DMS153 treated with DMSO at 0.1 percent for 48 hours (cell line): ENCODE data around the gene DLG1.

ENCODE experiments used
- DNase-seq: peaks from one replicate; lab custom pipeline; 2025; ENCODE audit not compliant: unreplicated experiment; lab: John Stamatoyannopoulos, UW

DLG1 gene

GRCh38 chr3:197317250-197317963, 19.0 kb upstream of the DLG1 start:
- no peak for DNase-seq

GRCh38 chr3:197312431-197312830, 14.0 kb upstream of the DLG1 start:
- no peak for DNase-seq

- no peak for DNase-seq
These were observed 13.2 kb upstream of the DLG1 start for GRCh38 chr3:197311591-197311990.

DNA sequence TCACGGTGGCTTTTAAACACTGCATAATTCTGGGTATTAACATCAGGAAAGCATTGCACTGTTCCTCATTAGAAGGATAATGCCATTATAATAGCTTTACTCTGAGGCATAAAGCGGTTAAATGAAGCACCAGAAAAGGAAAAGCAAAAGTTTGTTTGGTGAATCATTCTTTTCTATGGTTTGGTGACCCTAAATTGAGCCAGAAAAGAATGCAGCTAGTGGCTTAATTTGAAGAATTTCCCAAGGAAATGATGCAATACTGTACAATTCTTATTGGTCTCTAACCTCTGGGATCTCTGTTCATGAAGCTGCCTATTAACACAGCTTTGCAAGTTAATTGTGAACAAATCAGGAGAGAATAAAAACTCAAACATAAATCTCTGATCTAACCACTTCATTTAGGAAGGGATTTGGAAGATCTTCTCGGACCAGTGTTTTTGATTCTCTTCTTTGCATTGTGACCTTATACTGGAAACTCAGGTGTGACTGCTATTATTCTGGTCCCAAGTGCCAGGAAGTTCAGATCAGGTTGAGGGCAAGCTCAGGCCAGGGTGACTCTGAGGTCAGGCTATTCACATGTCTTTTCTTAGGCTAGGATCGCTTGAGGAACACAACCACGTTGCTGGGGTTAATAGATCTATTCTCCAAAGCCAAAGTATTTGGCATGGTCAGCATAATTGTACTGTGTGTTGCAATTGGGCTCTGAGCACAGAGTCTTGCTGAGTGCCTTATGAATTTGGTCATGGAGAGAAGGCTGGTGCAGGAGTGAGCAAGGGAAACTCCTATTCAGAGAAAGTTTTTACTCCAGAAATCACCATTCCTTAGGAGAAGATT, 11.3 kb upstream of the DLG1 start:
- no peak for DNase-seq

DNA sequence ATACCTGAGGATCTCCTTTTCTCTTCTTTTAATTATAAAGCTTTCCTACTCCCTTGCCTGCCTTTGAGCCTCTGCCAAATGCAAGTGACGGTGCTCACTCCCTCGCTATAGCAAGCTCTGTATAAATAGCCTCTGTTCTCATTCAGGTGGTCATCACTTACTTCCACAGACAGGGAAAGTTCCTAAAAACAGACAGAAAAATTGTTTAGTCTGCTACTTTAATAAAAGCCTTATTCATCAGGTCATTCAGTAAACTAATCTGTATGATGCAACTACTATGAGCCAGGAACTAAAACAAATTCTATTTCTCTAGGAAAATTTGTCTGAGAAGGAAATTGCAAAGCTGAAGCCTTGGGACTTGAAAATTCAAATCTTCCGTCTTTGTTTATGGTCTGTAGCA, 10.2 kb upstream of the DLG1 start:
- no peak for DNase-seq

DNA sequence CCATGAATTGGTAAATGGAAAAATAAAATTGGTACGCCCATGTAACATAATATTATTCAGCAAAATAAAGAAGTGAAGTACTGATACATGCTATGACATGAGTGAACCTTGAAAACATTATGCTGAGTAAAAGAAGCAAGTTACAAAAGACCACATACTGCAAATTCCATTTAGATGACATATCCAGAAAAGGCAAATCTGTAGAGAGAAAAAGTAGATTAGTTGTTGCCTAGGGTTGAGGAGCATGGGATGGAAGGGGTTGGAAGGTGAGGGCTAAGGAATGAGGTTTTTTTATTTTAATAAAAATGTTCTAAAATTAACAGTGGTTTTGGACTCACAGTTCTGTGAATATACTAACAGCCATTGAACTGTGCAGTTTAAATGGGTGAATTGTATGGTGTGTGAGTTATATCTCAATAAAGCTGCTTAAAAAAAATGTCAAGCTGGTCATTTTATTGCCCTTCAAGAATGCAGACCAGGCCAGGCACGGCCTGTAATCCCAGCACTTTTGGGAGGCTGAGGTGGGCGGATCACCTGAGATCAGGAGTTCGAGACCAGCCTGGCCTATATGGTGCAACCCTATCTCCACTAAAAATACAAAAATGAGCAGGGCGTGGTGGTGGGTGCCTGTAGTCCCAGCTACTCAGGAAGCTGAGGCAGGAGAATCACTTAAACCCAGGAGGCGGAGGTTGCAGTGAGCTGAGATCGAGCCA, 8.1 kb upstream of the DLG1 start:
- DNase-seq, result no peak

DNA sequence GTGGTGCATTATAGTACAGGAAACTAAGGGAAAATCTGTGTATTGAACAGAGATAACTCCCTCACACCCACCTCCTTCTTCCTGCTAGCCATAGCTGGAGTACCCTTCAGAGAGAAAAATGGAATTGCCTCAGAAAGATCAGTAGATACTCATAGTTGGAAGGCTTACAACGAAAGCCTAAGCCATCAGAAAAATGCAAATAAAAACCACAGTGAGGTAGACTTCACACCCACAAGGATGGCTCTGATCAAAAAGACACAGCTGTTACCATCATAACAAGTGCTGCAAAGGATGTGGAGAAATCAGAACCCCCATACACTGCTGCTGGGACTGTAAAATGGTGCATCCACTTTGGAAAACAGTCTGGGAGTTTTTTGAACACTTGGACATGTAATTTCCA, 7.4 kb upstream of the DLG1 start:
- no peak for DNase-seq

DNA sequence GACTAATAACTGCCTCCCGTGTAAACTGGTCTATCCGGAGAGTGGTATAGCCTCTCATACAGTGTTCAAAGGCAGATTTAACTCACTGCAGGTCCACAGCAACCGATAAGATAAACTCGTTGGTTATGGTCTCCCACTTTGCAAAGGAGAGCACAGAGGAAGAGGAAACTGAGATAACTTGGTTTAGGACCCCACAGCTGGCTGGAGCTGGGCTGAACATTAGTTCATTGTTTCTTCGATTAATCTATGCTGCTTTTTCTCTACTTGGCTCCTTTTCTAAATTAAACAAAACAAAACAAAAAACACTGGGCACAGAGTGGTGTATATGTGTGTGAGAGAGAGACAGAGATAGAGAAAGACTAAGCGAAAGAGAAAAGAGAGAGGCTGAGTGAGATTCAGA, 5.0 kb upstream of the DLG1 start:
- no peak for DNase-seq

DNA sequence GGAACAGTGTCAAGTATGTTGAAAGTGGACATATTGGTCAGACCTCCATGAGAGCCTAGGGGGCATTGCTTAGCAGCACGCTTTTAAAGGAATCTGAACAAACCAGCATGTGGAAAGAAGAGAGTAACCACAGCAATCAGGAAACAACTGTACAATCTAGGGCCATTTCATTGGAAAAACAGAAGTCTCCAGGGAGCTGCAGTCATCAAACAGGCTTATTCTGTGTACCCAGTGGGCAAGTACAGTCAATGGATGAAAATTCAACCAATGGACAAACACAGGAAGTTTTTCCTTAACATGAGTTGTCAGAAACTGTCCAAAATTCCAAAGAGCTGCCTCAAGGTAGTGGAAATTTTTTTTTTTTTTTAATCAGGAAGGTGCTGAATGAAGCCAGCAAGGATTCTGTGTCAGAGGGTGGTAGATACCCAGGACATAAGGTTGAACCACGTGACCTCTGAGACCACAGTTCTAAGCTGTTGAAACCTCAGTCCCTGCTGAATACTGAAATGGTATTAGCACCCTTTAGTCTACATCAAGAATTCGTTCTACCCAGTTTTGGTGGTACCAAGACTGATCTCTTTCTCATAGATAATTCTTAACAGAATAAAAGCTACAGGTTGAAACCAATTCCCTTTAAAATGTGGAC, 4.4 kb upstream of the DLG1 start:
- no peak for DNase-seq

DNA sequence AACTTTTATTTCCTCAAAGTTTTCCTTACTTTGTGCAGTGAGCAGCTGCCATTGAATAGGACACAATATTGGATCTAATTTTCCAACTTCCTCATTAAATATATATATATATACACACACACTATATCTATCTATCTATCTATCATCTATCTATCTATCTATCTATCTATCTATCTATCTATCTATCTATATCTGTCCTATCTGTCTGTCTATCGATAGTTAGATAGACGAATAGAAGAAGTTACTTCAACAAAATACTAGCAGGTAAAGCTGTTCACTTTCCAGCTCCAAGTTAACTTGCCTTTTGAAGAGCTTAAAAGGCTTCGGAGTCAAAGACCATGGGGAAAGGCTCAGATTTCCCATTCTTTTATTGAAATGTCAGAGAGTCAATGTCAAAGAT, 3.6 kb upstream of the DLG1 start:
- no peak for DNase-seq

- DNase-seq, result no peak
These were observed 1.9 kb upstream of the DLG1 start for GRCh38 chr3:197300361-197300760.

DNA sequence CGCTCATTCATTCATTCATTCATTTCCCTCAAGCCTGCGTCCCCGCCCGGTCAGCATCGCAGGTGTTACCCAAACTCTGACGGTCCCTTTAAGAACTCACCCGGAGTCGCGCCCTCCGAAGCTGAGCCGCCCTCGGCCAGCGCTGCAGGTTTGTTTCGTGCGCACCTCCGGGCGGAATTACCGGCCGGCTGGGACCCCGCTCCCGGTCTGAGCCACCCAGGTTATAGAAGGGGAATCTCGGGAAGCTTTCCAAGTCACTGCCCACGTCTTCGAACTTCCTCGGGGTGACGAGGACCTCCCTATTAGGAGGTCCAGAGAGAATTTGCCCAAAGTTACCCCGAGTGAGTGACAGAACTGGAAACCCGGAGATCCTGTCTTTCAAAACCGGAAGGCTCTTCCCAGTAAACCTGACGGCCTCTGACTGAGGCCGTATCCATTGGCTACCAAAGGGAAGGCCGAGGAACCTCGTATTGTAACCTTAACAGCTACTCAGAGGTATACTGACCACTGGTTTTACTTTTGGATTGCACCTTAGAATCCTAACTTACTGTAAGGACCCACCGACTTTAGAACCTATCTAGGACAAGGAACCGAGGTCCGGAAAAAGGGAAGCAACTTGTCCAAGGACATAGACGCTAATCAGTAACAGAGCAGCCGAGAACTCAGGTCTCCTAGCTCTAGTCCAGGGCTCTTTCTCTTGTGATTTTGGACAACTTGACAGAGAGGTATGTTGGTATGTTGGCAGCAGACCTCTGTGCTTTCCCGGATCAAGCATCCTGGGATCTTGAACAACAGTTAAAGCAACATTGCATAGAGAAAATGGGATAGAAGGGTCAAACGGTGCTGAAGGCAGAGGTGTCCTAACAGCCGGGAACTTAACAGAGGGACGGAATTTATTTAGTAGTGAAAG, 788 bp upstream of the DLG1 start:
- peak; percentile 81 for DNase-seq

- DNase-seq, result peak; percentile 83
These were observed 704 bp downstream of the DLG1 start for GRCh38 chr3:197297476-197298340.

- no peak for DNase-seq
These were observed 1.4 kb downstream of the DLG1 start for GRCh38 chr3:197297002-197297401.

GRCh38 chr3:197296545-197296944, 1.9 kb downstream of the DLG1 start:
- no peak for DNase-seq

GRCh38 chr3:197295871-197296270, 2.5 kb downstream of the DLG1 start:
- no peak for DNase-seq

DNA sequence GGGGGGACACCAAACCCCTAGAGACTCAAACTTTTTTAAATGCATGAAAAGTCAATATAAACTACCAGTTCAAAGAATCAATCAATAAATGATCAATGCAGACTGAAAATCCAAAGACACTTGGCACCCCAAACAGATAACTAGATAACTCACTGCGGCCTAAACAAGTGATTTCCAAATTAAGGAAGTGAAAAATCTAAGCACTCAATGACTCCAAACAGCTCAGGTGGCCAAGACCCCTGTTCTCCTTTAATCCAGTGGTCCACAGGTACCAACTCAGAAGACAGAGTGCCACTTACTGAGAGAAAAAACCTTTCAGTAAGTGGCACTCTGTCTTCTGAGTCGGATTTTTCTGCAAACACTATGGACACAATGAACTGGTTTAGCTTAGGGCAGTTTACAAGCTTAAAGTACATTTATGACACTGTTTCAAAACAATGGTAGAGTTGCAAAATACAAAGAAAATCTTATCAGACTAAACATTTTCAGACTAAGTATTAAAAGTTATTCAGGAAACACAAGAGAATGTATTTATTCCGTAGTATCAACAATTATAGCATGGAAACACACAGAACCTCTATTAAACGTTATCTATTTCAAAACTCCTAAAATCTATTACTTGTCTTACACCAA, 4.7 kb downstream of the DLG1 start:
- DNase-seq, result no peak

DNA sequence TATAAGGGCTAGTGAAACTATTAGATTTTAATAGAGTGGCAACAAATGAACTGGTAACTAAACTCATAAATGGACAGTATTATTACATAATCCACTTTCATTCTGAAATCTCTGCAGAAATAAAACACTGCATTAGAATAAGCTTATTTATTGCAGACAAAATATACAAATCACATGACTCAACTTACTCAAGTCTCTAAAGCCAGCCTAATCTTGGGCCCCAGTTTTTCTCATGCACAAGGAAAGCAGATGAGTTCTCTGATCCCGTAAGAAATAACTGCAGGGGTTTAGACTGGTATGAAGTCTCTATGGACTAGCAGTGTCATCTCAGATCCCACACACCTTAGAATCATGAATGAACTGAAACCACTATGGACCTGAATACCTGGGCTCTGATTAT, 5.8 kb downstream of the DLG1 start:
- no peak for DNase-seq

GRCh38 chr3:197292083-197292646, 6.2 kb downstream of the DLG1 start:
- DNase-seq, result no peak
